Limb (tissue), 2 donors: ENCODE results near the gene ZNF296.
"Not testable (repeated sequence)": the region's sequence is repeated elsewhere in the genome, so short reads cannot be mapped to it uniquely, and the experiment has no call there.

Experiments used
- DNase-seq, 2 donors: peaks; one replicate each; pipeline ENCODE4 v3.0.0-alpha.2; 2016; ENCODE audit errors: extremely low spot score in 2 of 2

ZNF296 gene

GRCh38 chr19:45076029-45076850 lies at the start of gene ZNF296:
Gene ZNF296 (minus strand): TSS chr19:45076478. CDS start chr19:45076373, 105 bp downstream.
- peak; percentile 7 to 65 for DNase-seq

- DNase-seq: no peak
Observed at GRCh38 chr19:45125360-45125759, 49.1 kb upstream of the ZNF296 start.

- DNase-seq: no peak
Observed at GRCh38 chr19:45124021-45124420, 47.7 kb upstream of the ZNF296 start.

- no peak for DNase-seq
Observed at GRCh38 chr19:45123440-45123850, 47.2 kb upstream of the ZNF296 start.

- DNase-seq: no peak
Observed at GRCh38 chr19:45122832-45123231, 46.6 kb upstream of the ZNF296 start.

- no peak for DNase-seq
Observed at GRCh38 chr19:45121827-45122345, 45.6 kb upstream of the ZNF296 start.

- DNase-seq: no peak
Observed at GRCh38 chr19:45119582-45119981, 43.3 kb upstream of the ZNF296 start.

- not testable (repeated sequence) for DNase-seq
Observed at GRCh38 chr19:45118591-45119355, 42.5 kb upstream of the ZNF296 start.

GRCh38 chr19:45118106-45118505 lies 41.8 kb upstream of the ZNF296 start:
- no peak for DNase-seq

- DNase-seq: no peak
Observed at GRCh38 chr19:45117671-45118070, 41.4 kb upstream of the ZNF296 start.

GRCh38 chr19:45117167-45117594 lies 40.9 kb upstream of the ZNF296 start:
- DNase-seq: no peak

GRCh38 chr19:45115809-45116615 lies 39.7 kb upstream of the ZNF296 start:
- DNase-seq: no peak

GRCh38 chr19:45114116-45114515 lies 37.8 kb upstream of the ZNF296 start:
- no peak for DNase-seq

- no peak for DNase-seq
Observed at GRCh38 chr19:45113628-45114027, 37.4 kb upstream of the ZNF296 start.

GRCh38 chr19:45112111-45112827 lies 36.0 kb upstream of the ZNF296 start:
- no peak for DNase-seq

- DNase-seq: no peak
Observed at GRCh38 chr19:45110851-45111266, 34.6 kb upstream of the ZNF296 start.

GRCh38 chr19:45107621-45108150 lies 31.4 kb upstream of the ZNF296 start:
- DNase-seq: no peak

GRCh38 chr19:45106363-45106762 lies 30.1 kb upstream of the ZNF296 start:
- not testable (repeated sequence) for DNase-seq

GRCh38 chr19:45104658-45105349 lies 28.5 kb upstream of the ZNF296 start:
- DNase-seq: no peak
